HepG2 (cell line): ENCODE data around the gene PLD3. TPM values are rescaled to one million over a fixed set of nuclear protein-coding genes. Genes with fewer than 3 reads are reported as not detected.

Experiments used
- ATF5 ChIP-seq: sonication (generic); formaldehyde crosslinking; IDR thresholded peaks from 2 replicates; pipeline ENCODE4 v1.4.0; 2020; ENCODE audit warnings: mild to moderate bottlenecking, low read depth, missing genetic modification reagents
- EP300 ChIP-seq, 3 experiments: sonication (generic) in 1 of 3; formaldehyde crosslinking in 1 of 3; IDR thresholded peaks; 2 replicates each; pipeline versions ENCODE4 v1.5.1 to v1.6.1; 2011 to 2020; ENCODE audit warnings: low read depth in 2 of 3, low read length in 2 of 3, borderline replicate concordance in 1 of 3, improper control_type of control experiment in 1 of 3, mild to moderate bottlenecking in 1 of 3, missing genetic modification reagents in 1 of 3, moderate library complexity in 1 of 3
- ETV5 ChIP-seq: IDR thresholded peaks from 2 replicates; pipeline ENCODE4 v1.6.1; 2018; ENCODE audit warnings: missing biosample characterization, missing genetic modification reagents, inconsistent platforms, borderline replicate concordance
- KAT8 ChIP-seq: IDR thresholded peaks from 2 replicates; pipeline ENCODE4 v1.6.1; 2016; ENCODE audit warnings: missing genetic modification reagents, missing compliant biosample characterization
- MTERF4 ChIP-seq: sonication (generic); formaldehyde crosslinking; IDR thresholded peaks from 2 replicates; pipeline ENCODE4 v1.8.0; 2023; ENCODE audit warnings: mild to moderate bottlenecking, missing genetic modification reagents
- NRL ChIP-seq: sonication (generic); formaldehyde crosslinking; IDR thresholded peaks from 2 replicates; pipeline ENCODE4 v1.5.0; 2020; ENCODE audit warnings: missing genetic modification reagents, mild to moderate bottlenecking, moderate library complexity, borderline replicate concordance
- PHF20 ChIP-seq: sonication (generic); formaldehyde crosslinking; IDR thresholded peaks from 2 replicates; pipeline ENCODE4 v1.5.0; 2020; ENCODE audit warnings: mild to moderate bottlenecking, missing genetic modification reagents
- RFX1 ChIP-seq: fragments of 450-650 bp; IDR thresholded peaks from 2 replicates; pipeline ENCODE4 v1.6.1; 2017
- SKIL ChIP-seq: sonication (generic); formaldehyde crosslinking; IDR thresholded peaks from 2 replicates; pipeline ENCODE4 v1.8.0; 2022; ENCODE audit warnings: missing genetic modification reagents, mild to moderate bottlenecking, moderate library complexity, borderline replicate concordance
- SP5 ChIP-seq: IDR thresholded peaks from 2 replicates; pipeline ENCODE4 v1.6.1; 2016; ENCODE audit warnings: low read depth, borderline replicate concordance
- TBX3 ChIP-seq: fragments of 450-650 bp; IDR thresholded peaks from 2 replicates; pipeline ENCODE4 v1.6.1; 2017; ENCODE audit warnings: antibody characterized with exemption, mild to moderate bottlenecking, inconsistent platforms, borderline replicate concordance
- ZNF143 ChIP-seq: sonication (generic); formaldehyde crosslinking; IDR thresholded peaks from 2 replicates; pipeline ENCODE4 v1.4.0; 2020; ENCODE audit warnings: missing genetic modification reagents
- ZNF230 ChIP-seq: sonication (generic); formaldehyde crosslinking; IDR thresholded peaks from 2 replicates; pipeline ENCODE4 v1.4.0; 2020; ENCODE audit warnings: mild to moderate bottlenecking, missing genetic modification reagents
- ZNF670 ChIP-seq: sonication (generic); formaldehyde crosslinking; IDR thresholded peaks from 2 replicates; pipeline ENCODE4 v1.8.0; 2022; ENCODE audit warnings: mild to moderate bottlenecking, missing genetic modification reagents, borderline replicate concordance
- ZNF761 ChIP-seq: sonication (generic); formaldehyde crosslinking; conservative IDR thresholded peaks from 2 replicates; pipeline ENCODE4 v1.4.0; 2020; ENCODE audit warnings: mild to moderate bottlenecking, missing genetic modification reagents
- ZSCAN20 ChIP-seq: sonication (generic); formaldehyde crosslinking; IDR thresholded peaks from 2 replicates; pipeline ENCODE4 v1.4.0; 2020; ENCODE audit warnings: missing genetic modification reagents, mild to moderate bottlenecking, borderline replicate concordance
- polyA plus RNA-seq, 8 experiments: library from polyadenylated mRNA; depleted of rRNA in 3 of 8; stranded (reverse) in 7 of 8; unstranded in 1 of 8; fragments of >200 nt; fragmentation: Illumina TruSeq in 4 of 8; extraction: Trizol in 4 of 8; gene quantifications; 2 replicates each; pipeline versions ENCODE4 v1.2.1 to v1.2.3, GENCODE V29; 2011 to 2016; ENCODE audit warnings: low read depth in 4 of 8, missing spikeins in 1 of 8, mixed read lengths in 1 of 8; ENCODE audit not compliant: insufficient read depth in 1 of 8
- total RNA-seq, 5 experiments: library from RNA; depleted of rRNA; stranded (reverse); fragments of >200 nt; fragmentation: Illumina TruSeq; extraction: Trizol; gene quantifications; 2 replicates each; pipeline ENCODE4 v1.2.3, GENCODE V29; 2016; ENCODE audit warnings: low read depth in 1 of 5
- TF ChIP-seq, protein P1 (sequence below): sonication (generic); formaldehyde crosslinking; IDR thresholded peaks from 2 replicates; pipeline ENCODE4 v1.4.0; 2020; ENCODE audit warnings: mild to moderate bottlenecking, missing genetic modification reagents
- TF ChIP-seq, protein P2 (sequence below): conservative IDR thresholded peaks from 2 replicates; pipeline ENCODE4 v1.6.1; 2018; ENCODE audit warnings: missing genetic modification reagents

The PLD3 gene
- total and polyA plus RNA-seq, 2 of the 13 experiments (the other 11 are each of a cell fraction or from before 2014, with no cell fraction given): 45.7 to 164 TPM

- TF ChIP-seq, protein P1, sequence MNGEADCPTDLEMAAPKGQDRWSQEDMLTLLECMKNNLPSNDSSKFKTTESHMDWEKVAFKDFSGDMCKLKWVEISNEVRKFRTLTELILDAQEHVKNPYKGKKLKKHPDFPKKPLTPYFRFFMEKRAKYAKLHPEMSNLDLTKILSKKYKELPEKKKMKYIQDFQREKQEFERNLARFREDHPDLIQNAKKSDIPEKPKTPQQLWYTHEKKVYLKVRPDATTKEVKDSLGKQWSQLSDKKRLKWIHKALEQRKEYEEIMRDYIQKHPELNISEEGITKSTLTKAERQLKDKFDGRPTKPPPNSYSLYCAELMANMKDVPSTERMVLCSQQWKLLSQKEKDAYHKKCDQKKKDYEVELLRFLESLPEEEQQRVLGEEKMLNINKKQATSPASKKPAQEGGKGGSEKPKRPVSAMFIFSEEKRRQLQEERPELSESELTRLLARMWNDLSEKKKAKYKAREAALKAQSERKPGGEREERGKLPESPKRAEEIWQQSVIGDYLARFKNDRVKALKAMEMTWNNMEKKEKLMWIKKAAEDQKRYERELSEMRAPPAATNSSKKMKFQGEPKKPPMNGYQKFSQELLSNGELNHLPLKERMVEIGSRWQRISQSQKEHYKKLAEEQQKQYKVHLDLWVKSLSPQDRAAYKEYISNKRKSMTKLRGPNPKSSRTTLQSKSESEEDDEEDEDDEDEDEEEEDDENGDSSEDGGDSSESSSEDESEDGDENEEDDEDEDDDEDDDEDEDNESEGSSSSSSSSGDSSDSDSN (CRISPR knock-in tag): peak; percentile 74; the same call in 1 of the 2 replicates
- no peak for TF ChIP-seq TBX3
- TF ChIP-seq ETV5 (CRISPR knock-in tag): no peak; the same call in 1 of the 2 replicates
- no peak for TF ChIP-seq EP300 (IDR thresholded peaks at IDR 0.05; ENCODE audit: low read depth in 2 of 2, low read length in 2 of 2)
- TF ChIP-seq EP300 (CRISPR knock-in tag; IDR thresholded peaks at IDR 0.05; ENCODE audit: borderline replicate concordance): no peak
- no peak; the same call in 1 of the 2 replicates for TF ChIP-seq SKIL (CRISPR knock-in tag)
- TF ChIP-seq ZNF761 (CRISPR knock-in tag): peak; percentile 73; the same call in 1 of the 2 replicates
- TF ChIP-seq, protein P2, sequence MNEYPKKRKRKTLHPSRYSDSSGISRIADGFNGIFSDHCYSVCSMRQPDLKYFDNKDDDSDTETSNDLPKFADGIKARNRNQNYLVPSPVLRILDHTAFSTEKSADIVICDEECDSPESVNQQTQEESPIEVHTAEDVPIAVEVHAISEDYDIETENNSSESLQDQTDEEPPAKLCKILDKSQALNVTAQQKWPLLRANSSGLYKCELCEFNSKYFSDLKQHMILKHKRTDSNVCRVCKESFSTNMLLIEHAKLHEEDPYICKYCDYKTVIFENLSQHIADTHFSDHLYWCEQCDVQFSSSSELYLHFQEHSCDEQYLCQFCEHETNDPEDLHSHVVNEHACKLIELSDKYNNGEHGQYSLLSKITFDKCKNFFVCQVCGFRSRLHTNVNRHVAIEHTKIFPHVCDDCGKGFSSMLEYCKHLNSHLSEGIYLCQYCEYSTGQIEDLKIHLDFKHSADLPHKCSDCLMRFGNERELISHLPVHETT: no peak
- TF ChIP-seq RFX1: peak; percentile 53; the same call in 1 of the 2 replicates
- TF ChIP-seq SP5 (CRISPR knock-in tag): peak; percentile 81
- TF ChIP-seq KAT8 (CRISPR knock-in tag): peak; percentile 72
- TF ChIP-seq ZNF230 (CRISPR knock-in tag): peak; percentile 65; the same call in 1 of the 2 replicates
- no peak; the same call in 1 of the 2 replicates for TF ChIP-seq ZSCAN20
- TF ChIP-seq ATF5 (CRISPR knock-in tag): no peak
- TF ChIP-seq MTERF4: peak; percentile 86
- TF ChIP-seq PHF20 (CRISPR knock-in tag): 0 out of 2 replicates have a peak, but pooled peaks have one; percentile 57
- peak; percentile 22; the same call in 1 of the 2 replicates for TF ChIP-seq ZNF670 (CRISPR knock-in tag)
- no peak; the same call in 1 of the 2 replicates for TF ChIP-seq NRL (CRISPR knock-in tag)
- peak; percentile 53; the same call in 1 of the 2 replicates for TF ChIP-seq ZNF143 (CRISPR knock-in tag)
Measured at GRCh38 chr19:40425450-40426287, 77.2 kb downstream of the PLD3 start, which contains the start of gene SERTAD1 (continued).
